A549 (cell line): Measurements from ENCODE around the gene SP110.

Source experiments
- BCL3 ChIP-seq: fragments of >200 bp; sonication (Bioruptor Twin); formaldehyde crosslinking; IDR thresholded peaks from 3 replicates; pipeline ENCODE4 v1.6.1; 2016
- CEBPB ChIP-seq, 2 experiments: fragments of >200 bp in 1 of 2; sonication (Bioruptor Twin) in 1 of 2; formaldehyde crosslinking in 1 of 2; IDR thresholded peaks; 2 replicates each; pipeline ENCODE4 v1.6.1; 2012 to 2016
- CTCF ChIP-seq: fragments of >200 bp; sonication (Bioruptor Twin); formaldehyde crosslinking; IDR thresholded peaks from 3 replicates; pipeline ENCODE4 v1.5.1; 2016
- EP300 ChIP-seq, 2 experiments: fragments of >200 bp; sonication (Bioruptor Twin); formaldehyde crosslinking; IDR thresholded peaks; 2 replicates in 1 of 2; 3 replicates in 1 of 2; pipeline ENCODE4 v1.6.1; 2016 to 2017
- HDAC2 ChIP-seq: fragments of 200-600 bp; sonication (generic); IDR thresholded peaks from 2 replicates; pipeline ENCODE4 v1.6.1; 2016
- JUNB ChIP-seq: fragments of >200 bp; sonication (Bioruptor Twin); formaldehyde crosslinking; IDR thresholded peaks from 2 replicates; pipeline ENCODE4 v1.6.1; 2016
- MAZ ChIP-seq: fragments of 150-350 bp; IDR thresholded peaks from 2 replicates; pipeline ENCODE4 v1.6.1; 2014; ENCODE audit warnings: antibody characterized with exemption, low read depth, low read length, borderline replicate concordance
- RAD21 ChIP-seq, 2 experiments: fragments of >200 bp in 1 of 2; sonication (Bioruptor Twin) in 1 of 2; formaldehyde crosslinking in 1 of 2; IDR thresholded peaks in 1 of 2; conservative IDR thresholded peaks in 1 of 2; 2 replicates in 1 of 2; 3 replicates in 1 of 2; pipeline ENCODE4 v1.6.1; 2012 to 2018; ENCODE audit warnings: inconsistent platforms in 1 of 2
- REST ChIP-seq: fragments of 200-600 bp; sonication (generic); IDR thresholded peaks from 2 replicates; pipeline ENCODE4 v1.6.1; 2016; ENCODE audit warnings: antibody characterized with exemption, mild to moderate bottlenecking, moderate library complexity
- RNF2 ChIP-seq: fragments of 200-600 bp; sonication (generic); IDR thresholded peaks from 2 replicates; pipeline ENCODE4 v1.6.1; 2016; ENCODE audit warnings: low read depth, mild to moderate bottlenecking, antibody characterized with exemption, moderate library complexity, borderline replicate concordance
- SMC3 ChIP-seq: fragments of >200 bp; sonication (Bioruptor Twin); formaldehyde crosslinking; IDR thresholded peaks from 3 replicates; pipeline ENCODE4 v1.6.1; 2018; ENCODE audit warnings: inconsistent platforms

- no peak for TF ChIP-seq BCL3
- TF ChIP-seq EP300 (IDR thresholded peaks at IDR 0.05) = no peak
- no peak for TF ChIP-seq HDAC2
- no peak for TF ChIP-seq CEBPB (IDR thresholded peaks at IDR 0.05)
- TF ChIP-seq REST = no peak
- no peak for TF ChIP-seq SMC3
- TF ChIP-seq CTCF = no peak
- no peak for TF ChIP-seq RAD21 (conservative IDR thresholded peaks at IDR 0.05 in 1 of 2, IDR thresholded peaks at IDR 0.05 in 1 of 2)
- TF ChIP-seq MAZ = no peak
- no peak for TF ChIP-seq JUNB
- TF ChIP-seq RNF2 = no peak
Observed at GRCh38 chr2:230262246-230262645, 42.5 kb upstream of the SP110 start.
